GM10248 (cell line): ENCODE measurements around the gene FOXP3.
A peak's percentile ranks its signal among the peaks of the same experiment; 100 is the strongest.

Experiments used
- CTCF ChIA-PET: fragments of 300-600 bp; sonication (Branson Sonifier 250); formaldehyde crosslinking; extraction: SDS; loops from one replicate; lab custom pipeline; 2021; ENCODE audit warnings: antibody characterized with exemption; lab: Yijun Ruan, JAX
- POLR2A ChIA-PET: fragments of 350-650 bp; sonication (Branson Sonifier 250); formaldehyde crosslinking; extraction: SDS; loops from one replicate; lab custom pipeline; 2020; ENCODE audit warnings: antibody characterized with exemption; lab: Yijun Ruan, JAX
- DNase-seq: peaks from one replicate; pipeline ENCODE4 v3.0.0; 2012; ENCODE audit errors: extremely low spot score
- CTCF ChIP-seq: IDR thresholded peaks from 2 replicates; pipeline ENCODE4 v1.5.1; 2012; ENCODE audit warnings: mild to moderate bottlenecking, low read depth; ENCODE audit errors: extremely low read depth, missing control alignments, control extremely low read depth

The FOXP3 gene

GRCh38 chrX:49276207-49276606 lies 11.7 kb upstream of the FOXP3 start:
- POLR2A ChIA-PET: no interaction called here
- CTCF ChIA-PET: interaction anchor here (1.1 kb wide), 1 partner anchor 15 kb away, joined by 3 read pairs; no protein-coding TSS in a partner anchor
- no peak for DNase-seq
- no peak for TF ChIP-seq CTCF

DNA sequence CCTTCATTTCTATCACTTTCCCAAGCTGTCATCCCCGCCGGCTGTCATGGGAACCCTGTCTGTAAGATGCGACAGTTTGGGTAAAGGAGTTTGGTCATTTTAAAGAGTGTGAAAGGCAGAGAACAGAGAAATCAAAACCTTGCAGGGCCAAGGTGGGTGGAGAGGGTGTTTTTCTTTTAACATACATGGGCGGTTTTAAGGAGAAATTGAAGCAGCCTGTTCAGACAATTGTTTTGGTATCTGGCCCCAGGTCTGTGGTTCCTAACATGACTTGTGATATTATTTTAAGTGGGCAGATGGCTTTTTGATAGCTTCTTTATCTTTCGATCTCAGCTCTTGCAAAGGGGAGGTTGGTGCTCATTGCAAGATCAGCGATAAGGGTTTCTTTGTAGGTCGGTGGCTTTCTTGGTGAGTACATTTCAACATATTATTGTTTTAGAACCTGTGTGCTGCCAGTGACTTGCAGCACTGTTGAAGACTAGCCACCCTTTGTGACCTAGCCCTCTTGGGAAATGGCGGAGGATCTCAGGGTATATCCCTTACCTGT lies 8.7 kb upstream of the FOXP3 start:
- DNase-seq: no peak
- TF ChIP-seq CTCF: no peak
- ChIA-PET POLR2A (no interaction called here), CTCF (interaction anchor here (0.7 kb wide), 1 partner anchor 8 kb away, joined by 3 read pairs; no protein-coding TSS in a partner anchor)

- no peak for TF ChIP-seq CTCF
- ChIA-PET CTCF (interaction anchor here (1.2 kb wide), 1 partner anchor 19 kb away, joined by 3 read pairs; no protein-coding TSS in a partner anchor), POLR2A (no interaction called here)
- DNase-seq: no peak
These were observed 7.9 kb upstream of the FOXP3 start for GRCh38 chrX:49272421-49272820.

GRCh38 chrX:49271341-49271740 lies 6.8 kb upstream of the FOXP3 start:
- no peak for DNase-seq
- POLR2A ChIA-PET: no interaction called here
- CTCF ChIA-PET: no interaction called here
- no peak for TF ChIP-seq CTCF

DNA sequence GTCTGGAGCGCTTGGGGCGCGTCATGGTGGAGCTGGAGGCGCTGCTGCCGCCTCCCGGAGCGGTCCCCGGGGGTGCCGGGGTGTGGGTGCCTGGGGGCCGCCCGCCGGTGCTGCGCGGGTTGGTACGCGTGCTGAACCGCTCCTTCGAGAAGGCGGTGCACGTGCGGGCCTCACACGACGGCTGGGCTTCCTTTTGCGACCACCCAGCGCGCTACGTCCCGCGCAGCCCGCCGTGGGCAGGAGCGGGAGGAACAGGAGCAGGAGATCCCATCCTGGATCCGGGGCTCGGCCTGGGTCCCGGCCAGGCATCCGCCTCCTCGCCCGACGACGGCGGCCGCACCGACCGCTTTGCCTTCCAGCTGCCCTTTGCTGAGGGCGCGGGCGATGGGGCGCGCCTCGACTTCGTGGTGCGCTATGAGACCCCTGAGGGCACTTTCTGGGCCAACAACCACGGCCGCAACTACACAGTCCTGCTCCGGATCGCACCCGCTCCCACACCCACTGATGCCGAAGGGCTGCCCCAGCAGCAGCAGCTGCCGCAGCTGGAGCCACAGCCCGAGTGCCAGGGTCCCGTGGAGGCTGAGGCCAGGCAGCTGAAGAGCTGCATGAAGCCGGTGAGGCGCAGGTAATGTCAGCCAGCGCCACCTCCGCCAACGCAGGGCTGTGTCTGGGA lies 5.9 kb upstream of the FOXP3 start:
- no peak for DNase-seq
- CTCF ChIA-PET: no interaction called here
- POLR2A ChIA-PET: no interaction called here
- TF ChIP-seq CTCF: no peak

DNA sequence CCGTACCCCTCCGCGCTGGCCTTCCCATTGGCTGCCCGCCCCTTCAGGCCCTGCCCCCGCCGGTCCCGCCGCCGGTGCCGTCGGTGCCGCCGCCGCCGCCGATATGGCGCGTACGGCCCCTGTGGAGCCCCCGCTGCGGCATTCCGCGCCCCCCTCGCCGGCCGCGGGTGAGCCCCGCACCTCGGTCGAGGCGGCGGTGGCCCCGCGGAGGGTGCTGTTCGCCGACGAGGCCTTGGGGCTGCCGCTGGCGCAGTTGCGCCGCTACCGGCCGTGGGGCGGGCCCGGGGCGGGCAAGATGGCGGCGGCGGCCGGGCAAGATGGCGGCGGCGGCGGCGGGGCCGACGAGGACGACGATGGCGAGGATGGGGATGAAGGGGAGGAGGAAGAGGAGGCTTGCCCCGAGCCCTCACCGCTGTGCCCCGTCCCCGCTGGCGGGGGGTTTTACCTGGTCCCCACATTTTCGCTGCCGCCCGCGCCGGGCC lies 5.3 kb upstream of the FOXP3 start, which contains the start of gene PPP1R3F:
TSS of gene PPP1R3F (plus strand) at position 27 of the 482 bp plus-strand sequence. CDS start at position 104, 77 bp downstream.
- ChIA-PET CTCF (interaction anchor here (1.5 kb wide), 1 partner anchor 77 kb away, joined by 5 read pairs; no protein-coding TSS in a partner anchor), POLR2A (interaction anchor here (0.9 kb wide), 1 partner anchor 13 kb away, joined by 3 read pairs; no protein-coding TSS in a partner anchor)
- TF ChIP-seq CTCF: no peak
- DNase-seq: peak; percentile 39
